GM19467 (cell line): ENCODE measurements around the gene PARN.
"Not testable (repeated sequence)": the region's sequence is repeated elsewhere in the genome, so short reads cannot be mapped to it uniquely, and the experiment has no call there.

Experiments
- ATAC-seq: cut with Tn5 transposase; IDR thresholded peaks from one replicate; pipeline ENCODE4 v1.9.1; 2021; ENCODE audit warnings: mild to moderate bottlenecking, moderate library complexity; ENCODE audit not compliant: unreplicated experiment

The PARN gene

GRCh38 chr16:14405611-14406537 lies 224.2 kb downstream of the PARN start:
- peak; percentile 84 for ATAC-seq

- not testable (repeated sequence) for ATAC-seq
Observed at GRCh38 chr16:14403001-14403389, 227.1 kb downstream of the PARN start.

- not testable (repeated sequence) for ATAC-seq
Observed at GRCh38 chr16:14402114-14403000, 227.7 kb downstream of the PARN start.

DNA sequence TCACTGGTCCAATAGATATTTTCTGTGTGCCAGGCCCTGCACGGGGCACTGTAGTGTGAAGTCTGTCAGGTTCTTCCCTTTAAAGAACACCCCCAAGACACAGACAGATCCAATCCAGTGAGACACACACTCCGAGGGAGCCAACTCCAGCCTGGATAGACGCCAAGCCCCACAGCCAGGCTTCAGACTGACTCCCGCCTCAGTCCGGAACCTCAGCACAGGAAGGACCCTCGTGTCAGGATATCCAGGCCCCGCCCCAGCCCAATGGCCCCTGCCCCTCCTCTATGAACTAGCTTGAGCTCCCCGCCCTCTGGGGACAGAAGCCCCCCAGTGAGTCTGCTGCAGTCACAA lies 228.4 kb downstream of the PARN start:
- ATAC-seq, result not testable (repeated sequence)

- not testable (repeated sequence) for ATAC-seq
Observed at GRCh38 chr16:14400978-14401710, 228.9 kb downstream of the PARN start.

DNA sequence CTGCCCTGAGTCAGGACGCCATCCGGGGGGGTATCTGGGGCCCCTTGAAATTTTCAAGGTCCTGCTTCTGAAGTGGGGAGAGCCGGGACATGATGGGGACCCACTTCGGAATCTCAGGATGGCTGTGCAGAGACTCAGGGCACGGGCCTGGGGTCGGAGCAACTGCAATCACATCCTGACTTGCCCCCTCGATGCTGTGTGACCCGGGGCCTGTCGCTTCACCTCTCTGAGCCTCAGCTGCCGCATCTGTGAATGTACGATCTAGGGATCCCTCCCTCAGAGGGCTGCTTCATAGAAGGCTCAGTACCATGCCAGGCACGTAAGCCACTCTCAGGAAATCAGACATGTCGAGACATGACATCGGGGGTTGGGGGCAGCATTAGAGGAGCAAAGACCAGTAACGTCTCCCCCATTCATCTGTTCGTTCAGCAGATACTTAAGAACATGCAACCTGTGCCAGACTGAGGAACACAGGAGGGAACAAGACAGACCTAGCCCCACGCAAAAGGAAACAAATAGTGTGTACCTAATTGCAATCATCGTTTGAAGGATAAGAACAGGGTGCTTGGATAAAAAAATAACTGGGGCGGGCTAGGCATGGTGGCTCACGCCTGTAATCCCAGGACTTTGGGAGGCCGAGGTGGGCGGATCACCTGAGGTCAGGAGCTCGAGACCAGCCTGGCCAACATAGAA lies 229.6 kb downstream of the PARN start:
- ATAC-seq, result no peak

GRCh38 chr16:14399378-14400284 lies 230.4 kb downstream of the PARN start:
- no peak for ATAC-seq

DNA sequence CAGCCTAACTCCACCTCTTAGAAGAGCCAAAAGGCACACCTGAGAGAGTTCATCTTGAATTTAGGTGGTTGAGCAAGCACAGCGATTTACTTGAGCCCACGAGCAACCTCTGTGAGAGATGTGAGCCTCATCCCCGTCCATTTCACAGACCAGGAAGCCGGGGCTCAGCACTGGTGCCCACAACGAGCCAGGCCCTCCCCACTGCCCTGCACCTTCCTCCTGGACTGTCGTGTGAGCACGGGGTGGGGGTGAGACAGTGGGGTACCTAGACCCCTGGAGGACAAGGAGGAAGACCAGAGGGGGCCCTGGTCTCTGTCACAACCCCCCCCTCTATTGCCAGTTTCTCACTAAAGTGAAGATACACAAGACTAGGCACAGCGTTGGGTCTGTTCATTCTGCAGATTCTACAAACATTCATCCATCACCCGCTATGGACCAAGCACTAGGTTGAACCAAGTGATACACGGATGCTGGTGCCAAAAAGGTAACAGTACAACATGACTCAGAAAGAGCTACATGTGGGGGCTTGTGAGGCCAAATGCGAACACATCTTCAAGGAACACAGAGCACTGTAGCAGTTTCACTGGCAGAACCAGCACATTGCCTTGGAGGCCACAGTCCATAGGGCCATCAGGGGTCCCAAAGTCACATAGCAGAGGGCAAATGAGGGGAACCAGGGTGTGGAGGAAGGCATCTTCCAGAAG lies 231.9 kb downstream of the PARN start:
- no peak for ATAC-seq

GRCh38 chr16:14395710-14396304 lies 234.3 kb downstream of the PARN start:
- not testable (repeated sequence) for ATAC-seq

DNA sequence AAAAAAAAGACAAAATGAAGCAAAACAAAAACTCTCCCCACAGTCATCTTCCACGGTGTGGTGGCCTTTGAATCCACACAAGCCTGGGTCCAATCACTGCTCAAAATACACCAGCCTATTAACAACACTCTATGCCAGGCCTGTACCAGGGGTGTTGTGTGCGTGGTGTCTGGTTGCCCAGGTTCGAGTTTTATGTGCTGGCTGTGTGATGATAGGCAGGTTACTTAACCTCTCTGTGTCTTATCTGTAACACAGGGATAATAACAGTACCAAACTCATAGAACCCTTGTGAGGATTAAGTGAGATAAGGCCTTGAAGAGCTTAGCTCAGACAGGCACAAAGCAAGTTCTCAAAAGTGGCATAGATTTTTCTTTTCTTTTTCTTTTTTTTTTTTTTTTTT lies 235.2 kb downstream of the PARN start:
- no peak for ATAC-seq

DNA sequence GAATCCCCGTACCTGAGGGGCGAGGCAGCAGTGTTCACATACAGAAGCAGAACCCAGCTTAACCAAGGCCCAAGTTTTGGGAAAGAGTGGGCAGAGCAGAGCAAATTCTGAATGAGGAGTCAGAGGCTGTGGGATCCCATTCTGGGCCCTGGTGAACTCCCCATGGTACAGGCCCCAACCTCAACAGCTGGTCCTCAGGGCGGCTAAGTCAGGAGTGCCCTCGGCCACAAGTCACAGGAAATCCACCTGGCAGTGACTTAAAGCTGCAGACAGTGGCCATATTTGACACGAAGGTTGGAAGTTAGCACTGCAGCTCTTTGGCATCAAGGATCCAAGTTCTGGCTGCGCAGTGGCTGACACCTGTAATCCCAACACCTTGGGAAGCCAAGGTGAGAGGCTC lies 237.1 kb downstream of the PARN start:
- ATAC-seq, result no peak

DNA sequence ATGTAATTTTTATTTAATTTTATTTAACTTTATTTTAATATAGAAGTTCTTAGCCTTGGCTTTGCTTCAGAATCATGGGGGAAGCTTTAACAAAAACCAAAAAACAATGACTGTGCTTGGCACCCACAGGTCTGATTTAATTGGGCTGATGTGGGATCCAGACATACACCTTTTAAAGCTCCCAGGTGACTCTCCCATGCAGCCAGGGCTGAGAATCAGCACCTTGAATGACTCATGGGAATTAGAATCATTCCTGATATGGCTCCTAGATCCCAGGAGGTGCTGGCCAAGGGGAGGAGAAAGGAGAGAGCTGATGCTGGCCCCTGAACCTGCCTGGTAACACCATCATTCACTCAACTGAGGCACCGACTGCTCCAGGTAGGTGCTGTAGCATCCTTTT lies 240.7 kb downstream of the PARN start:
- ATAC-seq, result no peak

GRCh38 chr16:14388243-14388642 lies 241.8 kb downstream of the PARN start:
- ATAC-seq, result no peak

- ATAC-seq, result no peak
Observed at GRCh38 chr16:14386115-14386514, 243.9 kb downstream of the PARN start.
